H9 (cell line): ENCODE measurements around the gene ALCAM. TPM values are rescaled to one million over a fixed set of nuclear protein-coding genes. Genes with fewer than 3 reads are reported as not detected.

Experiments
- DNase-seq: peaks from one replicate; pipeline ENCODE4 v3.0.0-alpha.2; 2017
- H2AFZ ChIP-seq: one replicate; pipeline ENCODE4 v1.6.1; 2013; ENCODE audit warnings: mild to moderate bottlenecking, low read length, control low read depth, moderate library complexity
- H2AK5ac ChIP-seq: 2 replicates; pipeline ENCODE4 v1.6.1; 2013; ENCODE audit warnings: low read length, control low read depth, mixed read lengths; ENCODE audit not compliant: insufficient read length
- H2BK120ac ChIP-seq: one replicate; pipeline ENCODE4 v1.6.1; 2013; ENCODE audit warnings: low read depth, mild to moderate bottlenecking, low read length, control low read depth, inconsistent platforms; ENCODE audit not compliant: poor library complexity, severe bottlenecking
- H2BK12ac ChIP-seq: 2 replicates; pipeline ENCODE4 v1.6.1; 2013; ENCODE audit warnings: low read length, control low read depth, mixed read lengths, low read depth; ENCODE audit not compliant: insufficient read length
- H2BK15ac ChIP-seq: 2 replicates; pipeline ENCODE4 v1.6.1; 2013; ENCODE audit warnings: low read depth, low read length, control low read depth
- H2BK20ac ChIP-seq: one replicate; pipeline ENCODE4 v1.6.1; 2013; ENCODE audit warnings: low read depth, mild to moderate bottlenecking, low read length, control low read depth, inconsistent platforms; ENCODE audit not compliant: poor library complexity, severe bottlenecking
- H2BK5ac ChIP-seq: 2 replicates; pipeline ENCODE4 v1.6.1; 2013; ENCODE audit warnings: low read length, control low read depth, mixed read lengths; ENCODE audit not compliant: insufficient read length
- H3K14ac ChIP-seq: 2 replicates; pipeline ENCODE4 v1.6.1; 2013; ENCODE audit warnings: low read length, control low read depth; ENCODE audit not compliant: insufficient read depth
- H3K18ac ChIP-seq: 2 replicates; pipeline ENCODE4 v1.6.1; 2013; ENCODE audit warnings: low read depth, mild to moderate bottlenecking, mixed read lengths, low read length, control low read depth; ENCODE audit not compliant: insufficient read length
- H3K23ac ChIP-seq: 2 replicates; pipeline ENCODE4 v1.6.1; 2013; ENCODE audit warnings: low read length, control low read depth, mixed read lengths, low read depth; ENCODE audit not compliant: insufficient read length
- H3K23me2 ChIP-seq: 2 replicates; pipeline ENCODE4 v1.6.1; 2013; ENCODE audit warnings: low read depth, mild to moderate bottlenecking, mixed read lengths, low read length, control low read depth; ENCODE audit not compliant: insufficient read length, poor library complexity, severe bottlenecking
- H3K27ac ChIP-seq: 2 replicates; pipeline ENCODE4 v1.5.1; 2013; ENCODE audit warnings: low read length, control low read depth, mixed read lengths, low read depth; ENCODE audit not compliant: insufficient read length
- H3K27me3 ChIP-seq: 2 replicates; pipeline ENCODE4 v1.6.1; 2013; ENCODE audit warnings: low read length, control low read depth, inconsistent platforms; ENCODE audit not compliant: insufficient read depth
- H3K4ac ChIP-seq: 2 replicates; pipeline ENCODE4 v1.6.1; 2013; ENCODE audit warnings: low read depth, mild to moderate bottlenecking, control low read depth, inconsistent platforms, low read length, moderate library complexity
- H3K4me1 ChIP-seq: 2 replicates; pipeline ENCODE4 v1.6.1; 2013; ENCODE audit warnings: low read length, control low read depth, inconsistent platforms; ENCODE audit not compliant: insufficient read depth
- H3K4me2 ChIP-seq: 2 replicates; pipeline ENCODE4 v1.6.1; 2013; ENCODE audit warnings: low read length, control low read depth, mixed read lengths; ENCODE audit not compliant: insufficient read length, insufficient read depth
- H3K56ac ChIP-seq: 2 replicates; pipeline ENCODE4 v1.6.1; 2013; ENCODE audit warnings: low read depth, mild to moderate bottlenecking, mixed read lengths, low read length, control low read depth; ENCODE audit not compliant: insufficient read length
- H3K79me1 ChIP-seq: 2 replicates; pipeline ENCODE4 v1.6.1; 2013; ENCODE audit warnings: low read depth, mild to moderate bottlenecking, moderate library complexity, low read length, control low read depth, inconsistent platforms; ENCODE audit not compliant: insufficient read depth, poor library complexity, severe bottlenecking
- H3K79me2 ChIP-seq: 2 replicates; pipeline ENCODE4 v1.6.1; 2013; ENCODE audit warnings: low read length, control low read depth, inconsistent platforms; ENCODE audit not compliant: insufficient read depth
- H3K9ac ChIP-seq: 2 replicates; pipeline ENCODE4 v1.6.1; 2013; ENCODE audit warnings: low read length, control low read depth, mixed read lengths; ENCODE audit not compliant: insufficient read length; ENCODE audit errors: extremely low read depth
- H3K9me3 ChIP-seq: one replicate; pipeline ENCODE4 v1.6.1; 2013; ENCODE audit warnings: low read depth, low read length, inconsistent platforms; ENCODE audit not compliant: control insufficient read depth
- H3T11ph ChIP-seq: one replicate; pipeline ENCODE4 v1.6.1; 2013; ENCODE audit warnings: mild to moderate bottlenecking, low read length, control low read depth, inconsistent platforms
- H4K20me1 ChIP-seq: one replicate; pipeline ENCODE4 v1.6.1; 2013; ENCODE audit not compliant: control insufficient read depth, insufficient read length, insufficient read depth
- H4K5ac ChIP-seq: 2 replicates; pipeline ENCODE4 v1.6.1; 2013; ENCODE audit warnings: low read depth, mild to moderate bottlenecking, mixed read lengths, low read length, control low read depth; ENCODE audit not compliant: insufficient read length
- H4K8ac ChIP-seq: replicated peaks from 2 replicates; pipeline ENCODE4 v1.6.1; 2013; ENCODE audit warnings: low read length, control low read depth, mixed read lengths, low read depth; ENCODE audit not compliant: insufficient read length
- H4K91ac ChIP-seq: 2 replicates; pipeline ENCODE4 v1.6.1; 2013; ENCODE audit warnings: low read depth, mild to moderate bottlenecking, moderate library complexity, mixed read lengths, low read length, control low read depth; ENCODE audit not compliant: insufficient read length
- H3K27ac Mint-ChIP-seq, 3 experiments: 2 replicates in 2 of 3; 3 replicates in 1 of 3; pipeline ENCODE4 v1.8.0; 2020 to 2021; ENCODE audit warnings: mixed read lengths in 3 of 3, mild to moderate bottlenecking in 1 of 3, moderate library complexity in 1 of 3
- H3K27me3 Mint-ChIP-seq: 2 replicates; pipeline ENCODE4 v1.8.0; 2021; ENCODE audit warnings: low read depth, mild to moderate bottlenecking, moderate library complexity, mixed read lengths
- H3K36me3 Mint-ChIP-seq, 3 experiments: 2 replicates in 2 of 3; 3 replicates in 1 of 3; pipeline ENCODE4 v1.8.0; 2020 to 2021; ENCODE audit warnings: low read depth in 3 of 3, mixed read lengths in 3 of 3; ENCODE audit not compliant: insufficient read depth in 1 of 3
- H3K4me1 Mint-ChIP-seq, 2 experiments: 2 replicates each; pipeline ENCODE4 v1.8.0; 2020; ENCODE audit warnings: mixed read lengths in 2 of 2
- H3K4me3 Mint-ChIP-seq, 2 experiments: 2 replicates in 1 of 2; 3 replicates in 1 of 2; pipeline ENCODE4 v1.8.0; 2020 to 2021; ENCODE audit warnings: mild to moderate bottlenecking in 2 of 2, mixed read lengths in 2 of 2, moderate library complexity in 1 of 2
- H3K9me3 Mint-ChIP-seq, 2 experiments: 2 replicates in 1 of 2; 3 replicates in 1 of 2; pipeline ENCODE4 v1.8.0; 2020; ENCODE audit warnings: mild to moderate bottlenecking in 2 of 2, mixed read lengths in 2 of 2, moderate library complexity in 1 of 2
- CTCF ChIP-seq: fragments of 200-600 bp; sonication (generic); conservative IDR thresholded peaks from 3 replicates; pipeline ENCODE4 v1.8.0; 2021; ENCODE audit warnings: antibody characterized with exemption, mild to moderate bottlenecking
- WGBS: extraction: QIAGEN DNeasy Blood & Tissue Kit; methylation state at CpG from one replicate; pipeline ENCODE4 v1.1.7; 2013; ENCODE audit warnings: missing lambda C conversion rate, low lambda C conversion rate, mixed read lengths; ENCODE audit not compliant: insufficient read length; ENCODE audit errors: extremely low coverage; 5-methylcytosine and 5-hydroxymethylcytosine counted together
- total RNA-seq: library from RNA; stranded (reverse); gene quantifications from 2 replicates; pipeline ENCODE4 v1.2.1, GENCODE V29; 2021

The ALCAM gene
- total RNA-seq, 1 experiment from 2014 or later = 43.7 TPM

GRCh38 chr3:105555206-105555605 lies 188.5 kb downstream of the ALCAM start:
- Histone ChIP-seq H2BK15ac (no peak overlapping the region), H2BK5ac (no peak overlapping the region), H3K18ac (no peak overlapping the region), H2AK5ac (no peak overlapping the region), H3K79me1 (no peaks in the 10 kb centered on the region), H3K4me2 (no peak overlapping the region), H3K4ac (no peak overlapping the region), H3K23ac (no peak overlapping the region), H2BK20ac (no peak overlapping the region), H4K91ac (no peak overlapping the region), H3K14ac (no peak overlapping the region), H3T11ph (no peak overlapping the region), H3K27me3 (no peaks in the 10 kb centered on the region), H2AFZ (no peak overlapping the region), H3K27ac (no peak overlapping the region), H3K23me2 (no peaks in the 10 kb centered on the region), H2BK120ac (no peak overlapping the region), H3K9me3 (no peaks in the 10 kb centered on the region), H4K20me1 (no peaks in the 10 kb centered on the region), H3K4me1 (no peaks in the 10 kb centered on the region), H4K5ac (no peak overlapping the region), H3K79me2 (no peaks in the 10 kb centered on the region; the same call in 1 of the 2 replicates), H4K8ac (no peak overlapping the region), H3K9ac (no peak overlapping the region), H3K56ac (no peak overlapping the region), H2BK12ac (no peak overlapping the region)
- no CpG with 5 or more reads among the region's 2 CpGs for WGBS
- Mint-ChIP-seq H3K27ac (no peak overlapping the region), H3K9me3 (no peaks in the 10 kb centered on the region), H3K4me1 (no peaks in the 10 kb centered on the region), H3K4me3 (no peak overlapping the region), H3K27me3 (no peaks in the 10 kb centered on the region), H3K36me3 (peaks cover 5 to 24% (median 12%) of the 10 kb centered on the region in 3 experiments)
- no peak for DNase-seq
- TF ChIP-seq CTCF = no peak
